Fibroblast of villous mesenchyme (primary cell): Measurements from ENCODE around the gene PRDM15. TPM values are rescaled to one million over a fixed set of nuclear protein-coding genes. Genes with fewer than 3 reads are reported as not detected.

ENCODE experiments used
- DNase-seq: peaks from one replicate; pipeline ENCODE4 v3.0.0-alpha.2; 2010; ENCODE audit warnings: low read depth
- H3K4me3 ChIP-seq: 2 replicates; pipeline ENCODE4 v1.5.1; 2011; ENCODE audit warnings: low read depth, mild to moderate bottlenecking, low read length
- CTCF ChIP-seq: IDR thresholded peaks from 2 replicates; pipeline ENCODE4 v1.5.1; 2012; ENCODE audit warnings: low read depth, mild to moderate bottlenecking, low read length; ENCODE audit not compliant: insufficient read depth
- total RNA-seq: library from RNA; depleted of rRNA; stranded (reverse); fragments of >200 nt; gene quantifications from 2 replicates; pipeline ENCODE4 v1.2.3, GENCODE V29; 2012

PRDM15 gene
- total RNA-seq, 1 donor = 5.2 TPM

GRCh38 chr21:41924368-41924754 lies 45.2 kb upstream of the PRDM15 start:
- no peak overlapping the region for H3K4me3 ChIP-seq
- no peak for TF ChIP-seq CTCF
- DNase-seq = no peak

DNA sequence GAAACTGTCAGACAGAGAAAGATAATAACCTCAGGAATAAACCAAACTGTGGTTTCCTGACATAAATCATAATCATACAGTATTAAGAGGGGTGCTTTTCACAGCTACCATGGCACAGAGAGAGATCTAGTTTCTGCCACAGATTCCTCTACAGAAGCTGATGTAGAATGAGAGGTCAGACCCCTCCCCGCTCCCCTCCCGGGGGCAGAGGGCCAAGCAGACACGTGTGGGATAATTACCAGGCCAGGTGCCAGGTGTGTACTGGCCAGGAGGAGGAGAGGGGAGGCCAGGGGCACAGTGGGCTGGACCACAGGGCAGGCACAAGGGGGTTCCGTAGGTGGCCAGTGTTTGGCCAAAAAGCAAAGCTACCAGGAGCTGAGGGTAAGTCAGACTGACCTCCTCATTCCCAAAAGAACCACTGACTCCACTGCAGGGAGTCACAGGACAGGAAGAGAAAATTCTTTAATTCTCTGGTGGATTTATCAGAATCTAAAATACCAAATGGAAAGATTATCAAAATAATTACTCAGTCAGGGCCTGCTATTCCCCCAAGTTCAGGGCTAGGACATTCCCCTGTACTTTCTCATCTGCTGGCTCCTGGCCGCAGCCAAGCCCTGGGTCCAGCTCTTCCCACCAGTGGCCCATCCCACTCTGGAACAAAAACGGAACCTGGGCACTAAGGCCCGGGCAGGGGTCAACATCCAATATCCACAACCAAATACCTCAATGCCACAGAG lies 44.7 kb upstream of the PRDM15 start:
- H3K4me3 ChIP-seq = no peak overlapping the region
- no peak for TF ChIP-seq CTCF
- peak; percentile 15 for DNase-seq

- DNase-seq = no peak
- no peak for TF ChIP-seq CTCF
- H3K4me3 ChIP-seq = no peak overlapping the region
These were observed 44.0 kb upstream of the PRDM15 start for GRCh38 chr21:41923186-41923585.

DNA sequence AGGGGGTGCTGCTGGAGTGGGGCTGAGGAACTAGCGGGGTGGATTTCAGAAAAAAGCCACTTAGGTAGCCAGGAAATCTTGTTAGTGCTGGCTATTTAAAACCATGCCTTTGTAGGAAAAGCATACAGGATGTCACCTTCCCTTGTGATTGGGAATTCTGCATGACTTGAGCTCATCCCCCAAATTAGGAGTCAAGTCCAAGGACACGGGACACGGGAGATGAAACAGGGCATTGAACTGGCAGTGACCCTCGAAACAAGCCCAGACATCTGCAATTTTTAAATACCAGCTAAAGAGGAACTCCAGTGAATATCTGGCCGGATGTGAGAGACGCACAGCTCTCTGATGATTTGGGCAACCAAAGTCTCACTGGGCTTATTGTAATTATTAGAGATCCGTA lies 41.9 kb upstream of the PRDM15 start:
- no peak for TF ChIP-seq CTCF
- H3K4me3 ChIP-seq = no peak overlapping the region
- DNase-seq = no peak

GRCh38 chr21:41920476-41920875 lies 41.3 kb upstream of the PRDM15 start:
- no peak overlapping the region for H3K4me3 ChIP-seq
- TF ChIP-seq CTCF = no peak
- DNase-seq = no peak

DNA sequence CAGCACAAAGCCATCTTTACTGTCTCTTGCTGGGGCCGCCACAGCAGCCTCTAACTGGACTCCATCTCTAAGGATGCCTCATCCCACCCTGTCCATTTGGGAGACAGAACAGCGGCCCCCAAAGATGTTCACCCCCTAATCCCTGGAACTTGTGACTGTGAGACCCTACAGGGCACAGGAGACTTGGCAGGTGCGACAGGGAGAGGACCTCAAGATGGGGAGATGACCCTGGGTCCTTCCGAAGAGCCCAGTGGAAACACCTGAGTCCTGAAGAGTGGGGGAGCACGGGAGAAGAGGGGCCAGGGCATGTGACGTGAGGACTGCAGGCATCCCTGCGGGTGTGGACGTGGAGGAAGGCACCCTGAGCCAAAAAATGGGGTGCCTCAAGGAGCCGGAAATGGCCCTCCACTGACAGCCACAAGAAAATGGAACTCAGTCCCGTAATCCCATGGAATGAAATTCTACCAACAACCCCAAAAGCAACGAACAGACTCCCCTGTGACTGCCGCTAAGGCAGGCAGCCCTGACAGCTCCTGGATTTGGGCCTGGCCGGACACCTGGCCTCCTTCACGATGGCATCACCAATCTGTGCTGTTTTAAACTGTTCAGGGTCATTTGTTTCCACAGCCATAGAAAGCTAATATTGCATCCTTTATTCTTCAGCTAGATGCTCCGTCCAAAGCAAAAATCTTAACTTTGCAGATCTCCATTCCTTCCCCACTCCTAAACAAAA lies 40.7 kb upstream of the PRDM15 start:
- DNase-seq = no peak
- no peak overlapping the region for H3K4me3 ChIP-seq
- no peak for TF ChIP-seq CTCF
